NCI-H2227 (cell line): ENCODE data around the gene PAQR5.
"Not testable (repeated sequence)": the region's sequence is repeated elsewhere in the genome, so short reads cannot be mapped to it uniquely, and the experiment has no call there.

Experiments
- DNase-seq: peaks from one replicate; lab custom pipeline; 2025; ENCODE audit not compliant: unreplicated experiment; lab: John Stamatoyannopoulos, UW

The PAQR5 gene

DNA sequence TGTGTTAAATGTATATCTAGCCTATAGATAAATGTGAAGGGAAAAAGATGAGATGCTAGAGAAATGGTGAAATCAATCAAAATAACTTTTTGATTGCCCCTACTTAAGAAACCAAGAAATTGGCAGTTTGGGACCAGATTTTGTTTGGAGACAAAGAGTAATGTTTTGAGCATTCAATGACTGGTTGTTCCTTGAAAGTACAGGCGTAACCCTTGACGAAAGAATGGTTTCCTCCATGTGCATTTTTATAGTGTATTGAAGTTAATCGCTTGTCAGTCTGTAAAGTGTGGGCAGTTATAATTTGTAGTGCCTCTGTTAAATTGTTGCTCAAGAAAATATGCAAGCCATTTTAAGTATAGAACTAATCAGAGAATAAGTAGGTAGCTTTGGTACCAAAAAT is 116.7 kb downstream of the PAQR5 start:
- DNase-seq, result no peak

DNA sequence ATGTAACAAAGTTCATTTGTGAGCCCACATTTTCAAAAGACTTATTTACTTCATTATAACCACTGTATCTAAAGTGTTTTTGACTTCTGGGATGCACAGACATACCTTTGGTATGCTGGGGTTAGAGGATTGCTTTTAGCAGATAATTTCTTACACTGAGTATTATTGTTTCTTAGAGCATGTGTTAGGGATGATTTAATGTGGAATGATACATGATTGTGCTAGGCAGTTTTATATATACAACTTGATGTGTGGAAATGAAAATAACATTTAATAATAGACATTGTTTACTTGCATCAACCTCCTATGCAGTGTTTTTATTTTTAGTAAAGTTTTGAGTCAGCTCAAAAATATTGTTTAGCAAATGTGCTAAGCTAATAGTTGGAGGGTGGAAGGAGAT is 118.9 kb downstream of the PAQR5 start:
- no peak for DNase-seq

DNA sequence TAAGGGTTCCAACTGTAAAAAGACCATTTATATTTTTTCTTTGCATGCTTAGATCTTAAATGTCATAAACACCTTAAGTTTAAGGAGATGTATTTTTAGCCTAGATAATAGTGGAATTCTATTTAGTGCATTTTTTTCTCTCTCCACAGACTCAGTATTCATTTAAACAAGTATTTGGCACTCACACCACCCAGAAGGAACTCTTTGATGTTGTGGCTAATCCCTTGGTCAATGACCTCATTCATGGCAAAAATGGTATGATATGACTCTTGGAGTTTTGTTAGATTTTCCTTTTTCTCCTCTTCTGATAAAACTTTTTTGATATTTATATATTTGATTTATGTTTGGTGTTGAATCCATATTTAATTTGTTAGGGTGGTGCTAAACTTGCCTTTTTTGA is 122.8 kb downstream of the PAQR5 start:
- DNase-seq, result no peak

DNA sequence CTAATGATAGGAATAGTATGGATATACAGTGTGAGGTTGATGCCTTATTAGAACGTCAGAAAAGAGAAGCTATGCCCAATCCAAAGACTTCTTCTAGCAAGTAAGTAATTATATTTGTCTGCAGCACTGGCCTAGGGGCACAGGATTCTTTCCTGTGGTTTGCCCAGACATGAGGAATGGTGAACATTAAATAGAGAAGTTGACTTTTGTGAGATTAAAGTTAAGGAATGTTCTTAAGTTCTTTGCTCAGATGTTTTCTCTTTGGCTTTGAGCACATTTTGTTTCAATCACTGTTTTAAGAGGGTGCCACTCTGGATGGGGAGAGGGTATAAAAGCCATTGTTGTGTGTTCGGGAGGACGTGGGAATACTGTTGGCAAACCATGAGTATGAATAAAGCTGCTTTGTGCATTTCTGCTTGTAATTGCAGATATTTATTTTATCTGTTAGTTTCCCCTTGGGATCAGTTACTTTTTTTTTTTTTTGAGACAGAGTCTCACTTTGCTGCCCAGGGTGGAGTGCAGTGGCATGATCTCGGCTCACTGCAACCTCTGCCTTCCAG is 123.7 kb downstream of the PAQR5 start:
- DNase-seq, result no peak

DNA sequence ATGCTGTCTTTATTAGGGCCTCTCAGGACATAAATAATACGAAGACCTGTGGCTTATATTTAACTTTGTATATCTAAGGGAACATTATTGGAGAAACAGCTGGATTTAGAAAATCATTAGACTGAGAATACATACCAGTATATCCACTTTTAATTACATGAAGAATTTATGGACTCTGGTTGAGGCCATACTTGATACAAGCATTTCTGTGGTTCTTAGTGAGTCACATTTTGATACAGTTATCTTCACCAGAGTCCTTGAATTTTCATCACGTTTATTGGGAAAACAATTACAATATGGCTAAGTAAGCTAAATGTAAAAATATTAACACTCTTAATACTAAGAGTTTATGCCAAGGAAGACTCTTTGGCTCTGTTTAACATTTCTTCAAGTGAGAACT is 125.3 kb downstream of the PAQR5 start:
- DNase-seq, result no peak

DNA sequence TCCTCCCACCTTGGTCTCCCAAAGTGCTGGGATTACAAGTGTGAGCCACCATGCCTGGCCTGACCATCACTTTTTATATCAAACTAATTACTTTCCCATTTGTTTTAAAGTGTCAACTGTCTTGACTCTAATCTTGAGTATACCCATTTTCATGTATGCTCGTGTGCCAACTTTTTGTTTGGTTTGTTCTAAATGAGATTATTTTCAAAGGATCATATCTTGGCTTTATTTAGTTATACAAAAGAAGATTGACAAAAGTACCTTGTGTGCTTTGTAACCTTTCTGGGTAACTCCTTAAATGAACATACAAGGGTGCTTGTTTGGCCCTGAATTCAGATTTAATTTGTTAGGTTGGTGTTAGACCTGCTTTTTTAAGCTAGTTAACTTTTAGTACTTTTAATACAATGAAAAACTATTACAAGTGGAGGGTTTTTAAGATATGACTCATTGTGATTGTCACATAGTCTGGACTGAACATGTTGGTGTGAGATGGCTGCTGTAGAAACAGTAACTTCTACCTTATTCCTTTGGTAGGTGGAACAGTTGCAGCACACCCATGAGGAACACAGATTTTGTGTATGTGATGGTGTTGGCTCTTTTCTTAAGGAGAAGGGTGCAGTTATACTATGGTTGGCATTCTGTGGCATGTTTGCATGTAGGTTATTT is 126.2 kb downstream of the PAQR5 start:
- DNase-seq, result no peak

DNA sequence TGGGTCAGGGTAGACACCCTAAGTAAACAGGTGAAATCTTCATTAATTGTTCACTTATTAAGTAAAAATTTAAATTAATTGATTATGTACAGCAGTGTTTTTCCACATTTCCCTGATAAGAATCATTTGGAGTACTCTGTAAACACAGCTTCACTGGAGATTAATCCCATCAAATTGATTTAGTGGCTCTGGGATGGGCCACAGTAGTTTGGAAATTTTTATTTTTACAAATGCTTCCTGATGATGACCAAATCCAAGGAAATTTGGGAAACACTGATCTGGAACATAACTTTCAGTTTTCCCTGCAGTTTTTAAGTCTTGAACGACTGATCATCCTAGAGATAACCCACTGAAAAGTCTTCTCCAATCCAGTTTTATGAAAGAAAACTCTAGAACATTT is 135.1 kb downstream of the PAQR5 start:
- no peak for DNase-seq

DNA sequence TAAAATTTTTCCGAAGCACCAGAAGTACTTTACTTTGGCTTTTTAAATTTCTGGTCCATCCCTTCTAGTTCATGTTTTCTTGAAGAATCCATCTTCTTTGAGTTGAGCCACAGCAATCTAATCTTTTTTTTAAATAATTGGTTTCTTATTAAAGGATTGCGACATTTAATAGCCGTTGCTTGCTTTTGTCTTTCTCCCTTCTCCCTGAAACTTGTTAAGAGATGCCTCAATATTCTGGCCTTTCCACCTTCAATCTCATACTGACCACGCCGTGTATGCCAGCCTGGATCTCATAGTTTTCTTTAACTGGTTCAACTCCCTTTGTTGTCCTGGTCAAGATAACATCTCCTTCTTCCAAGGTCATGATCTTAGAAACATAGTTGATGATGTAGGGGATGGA is 135.5 kb downstream of the PAQR5 start:
- no peak for DNase-seq

DNA sequence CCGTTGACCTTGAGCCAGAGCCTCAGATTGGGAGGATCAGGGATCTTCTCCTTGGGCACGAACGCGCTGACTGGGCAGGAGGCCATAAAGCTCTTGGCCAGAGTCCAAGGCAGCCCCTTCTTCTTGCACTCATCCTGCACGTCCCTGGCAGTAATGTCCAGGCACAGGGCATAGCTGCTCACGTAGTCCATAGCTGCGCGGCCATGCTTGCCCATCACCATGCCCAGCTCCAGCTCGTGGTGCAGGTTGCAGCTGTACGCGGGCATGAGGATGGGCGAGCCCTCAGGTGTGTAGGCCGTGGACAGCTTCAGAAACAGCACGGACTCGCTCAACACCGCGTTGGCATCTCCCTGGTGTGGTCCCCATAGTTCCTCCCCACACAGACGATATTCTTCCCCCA is 136.0 kb downstream of the PAQR5 start:
- no peak for DNase-seq

DNA sequence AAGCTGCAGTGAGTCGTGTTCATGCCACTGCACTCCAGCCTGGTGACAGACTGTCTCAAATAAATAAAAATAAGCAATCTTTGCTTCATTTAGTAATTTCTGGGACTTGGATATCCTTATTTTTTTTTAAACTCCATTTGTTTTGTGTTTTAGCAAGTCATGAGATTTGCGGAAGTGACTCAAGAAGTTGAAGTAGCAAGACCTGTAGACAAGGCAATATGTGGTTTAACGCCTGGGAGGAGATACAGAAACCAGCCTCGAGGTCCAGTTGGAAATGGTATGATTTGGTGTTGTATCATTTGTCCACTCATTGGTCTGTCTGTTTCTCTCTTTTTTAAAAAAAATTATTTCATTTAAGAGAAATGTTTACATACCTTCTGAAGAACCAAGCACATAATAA is 137.3 kb downstream of the PAQR5 start:
- no peak for DNase-seq

DNA sequence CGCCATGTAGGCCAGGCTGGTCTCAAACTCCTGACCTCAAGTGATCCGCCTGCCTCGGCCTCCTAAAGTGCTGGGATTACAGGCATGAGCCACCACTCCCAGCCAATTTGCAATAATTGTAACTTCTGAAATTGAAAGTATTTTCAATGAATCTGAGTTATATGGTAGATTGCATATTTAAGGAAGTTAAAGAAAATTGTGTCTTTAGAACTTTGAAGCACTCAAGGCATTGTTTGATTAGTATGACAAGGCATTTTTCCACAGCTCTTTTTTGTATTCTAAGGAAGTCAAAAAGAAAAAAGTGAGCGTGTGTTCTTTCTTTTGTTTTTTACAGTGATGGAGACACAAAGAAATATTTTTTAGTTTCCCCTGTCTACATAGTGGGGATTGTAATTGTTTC is 138.2 kb downstream of the PAQR5 start:
- DNase-seq, result no peak

DNA sequence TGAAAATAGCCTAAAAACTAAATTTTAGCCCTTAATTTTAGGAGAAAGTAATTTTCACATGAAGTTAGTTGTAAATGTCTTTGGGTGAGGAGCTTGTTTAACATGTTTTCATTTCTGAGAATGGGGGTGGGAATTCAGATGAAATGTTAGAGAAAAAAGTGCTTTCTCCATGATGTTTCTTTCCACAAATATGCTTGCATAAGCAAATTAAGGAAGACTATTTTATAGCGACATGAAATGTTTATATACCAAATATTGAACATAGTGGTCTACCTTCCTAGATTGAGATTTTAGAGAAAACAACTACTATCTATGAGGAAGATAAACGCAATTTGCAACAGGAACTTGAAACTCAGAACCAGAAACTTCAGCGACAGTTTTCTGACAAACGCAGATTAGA is 140.9 kb downstream of the PAQR5 start:
- DNase-seq, result no peak

DNA sequence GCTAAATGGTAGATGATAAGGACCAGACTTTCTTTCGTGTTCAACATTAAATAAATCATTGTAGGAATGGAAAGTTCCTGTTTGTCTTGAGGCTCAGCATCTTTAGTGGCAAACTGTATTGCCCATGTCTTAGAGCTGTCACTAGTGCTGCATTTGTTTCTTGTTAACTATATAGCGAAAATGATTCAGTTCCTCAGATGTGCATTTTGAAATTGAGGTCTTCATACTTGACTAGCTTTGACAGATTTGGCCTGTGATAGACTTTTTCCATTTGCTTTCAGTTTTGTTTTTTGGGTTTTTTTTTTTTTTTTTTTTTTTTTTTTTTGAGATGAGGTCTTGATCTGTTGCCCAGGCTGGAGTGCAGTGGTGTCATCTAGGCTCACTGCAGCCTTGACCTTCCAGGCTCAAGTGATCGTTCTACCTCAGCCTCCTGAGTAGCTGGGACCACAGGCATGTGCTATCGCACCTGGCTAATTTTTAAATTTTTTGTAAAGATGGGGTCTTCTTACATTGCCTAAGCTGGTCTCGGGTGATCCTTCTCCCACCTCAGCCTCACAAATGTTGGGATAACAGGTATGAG is 144.4 kb downstream of the PAQR5 start:
- DNase-seq, result no peak

DNA sequence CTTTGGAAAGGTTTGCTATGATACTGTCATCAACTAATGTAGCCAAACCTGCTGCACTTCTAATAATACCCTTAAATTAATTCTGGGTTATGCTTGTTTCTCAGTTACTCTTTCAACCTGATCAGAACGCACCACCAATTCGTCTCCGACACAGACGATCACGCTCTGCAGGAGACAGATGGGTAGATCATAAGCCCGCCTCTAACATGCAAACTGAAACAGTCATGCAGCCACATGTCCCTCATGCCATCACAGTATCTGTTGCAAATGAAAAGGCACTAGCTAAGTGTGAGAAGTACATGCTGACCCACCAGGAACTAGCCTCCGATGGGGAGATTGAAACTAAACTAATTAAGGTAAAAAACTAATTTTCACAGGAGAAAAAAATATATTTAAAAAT is 146.0 kb downstream of the PAQR5 start:
- DNase-seq, result no peak

DNA sequence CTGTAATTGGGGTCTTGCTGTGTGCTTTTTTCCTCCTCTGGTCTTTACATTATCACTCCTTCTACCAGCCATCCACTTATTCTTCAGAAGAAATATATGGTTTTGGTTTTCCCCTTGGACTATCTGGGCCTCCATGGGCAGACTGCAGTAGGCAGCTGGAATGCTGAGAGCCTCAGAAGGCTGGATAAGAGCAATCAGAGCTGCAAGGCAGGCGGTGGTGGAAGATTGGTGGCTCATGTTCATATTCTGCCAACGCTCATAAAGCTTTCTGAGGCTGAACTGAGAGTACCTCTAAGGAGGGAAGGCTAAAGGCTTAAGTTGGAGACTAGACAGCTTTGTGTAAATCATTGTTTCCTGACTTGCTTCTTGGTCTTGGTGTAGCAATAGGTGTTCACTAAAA is 148.2 kb downstream of the PAQR5 start:
- DNase-seq, result no peak

DNA sequence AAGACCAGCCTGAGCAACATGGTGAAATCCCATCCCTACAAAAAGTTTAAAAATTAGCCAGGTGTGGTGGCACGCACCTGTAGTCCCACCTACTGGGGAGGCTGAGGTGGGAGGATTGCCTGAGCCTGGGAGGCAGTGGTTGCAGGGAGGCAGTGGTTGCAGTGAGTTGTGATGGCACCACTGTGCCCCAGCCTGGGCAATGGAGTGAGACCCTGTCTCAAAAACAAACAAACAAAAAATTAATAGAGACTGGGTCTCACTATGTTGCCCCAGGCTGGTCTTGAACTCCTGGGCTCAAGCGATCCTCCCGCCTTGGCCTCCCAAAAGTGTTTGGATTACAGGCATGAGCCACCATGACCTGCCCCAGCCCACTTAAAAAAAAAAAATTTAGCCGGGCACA is 151.5 kb downstream of the PAQR5 start:
- not testable (repeated sequence) for DNase-seq

DNA sequence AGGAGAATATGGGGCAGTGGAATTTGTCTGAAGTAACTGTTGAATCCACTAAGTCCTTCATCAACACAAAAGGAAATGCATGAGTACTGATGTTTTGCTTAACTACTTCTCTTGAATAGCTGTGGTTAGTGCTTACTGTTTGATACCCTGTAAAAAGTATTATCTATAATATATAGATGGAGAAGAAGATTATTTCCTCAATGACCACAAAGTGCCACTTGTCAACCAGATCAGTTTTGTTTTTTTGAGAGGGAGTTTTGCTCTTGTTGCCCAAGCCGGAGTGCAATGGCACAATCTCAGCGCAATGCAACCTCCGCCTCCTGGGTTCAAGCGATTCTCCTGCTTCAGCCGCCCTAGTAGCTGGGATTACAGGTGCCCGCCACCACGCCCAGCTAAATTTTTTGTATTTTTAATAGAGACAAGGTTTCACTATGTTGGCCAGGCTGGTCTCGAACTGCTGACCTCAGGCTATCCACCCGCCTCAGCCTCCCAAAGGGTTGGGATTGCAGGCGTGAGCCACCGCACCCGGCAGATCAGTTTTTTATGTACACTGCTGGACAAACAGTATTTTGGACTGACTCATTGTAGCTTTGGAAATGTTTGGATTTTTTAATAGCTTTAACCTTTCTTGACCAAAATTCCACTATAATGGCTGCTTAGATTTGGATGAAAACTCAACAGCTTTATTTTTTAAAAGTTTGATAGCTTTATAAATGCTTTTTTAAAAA is 152.4 kb downstream of the PAQR5 start:
- DNase-seq, result no peak

DNA sequence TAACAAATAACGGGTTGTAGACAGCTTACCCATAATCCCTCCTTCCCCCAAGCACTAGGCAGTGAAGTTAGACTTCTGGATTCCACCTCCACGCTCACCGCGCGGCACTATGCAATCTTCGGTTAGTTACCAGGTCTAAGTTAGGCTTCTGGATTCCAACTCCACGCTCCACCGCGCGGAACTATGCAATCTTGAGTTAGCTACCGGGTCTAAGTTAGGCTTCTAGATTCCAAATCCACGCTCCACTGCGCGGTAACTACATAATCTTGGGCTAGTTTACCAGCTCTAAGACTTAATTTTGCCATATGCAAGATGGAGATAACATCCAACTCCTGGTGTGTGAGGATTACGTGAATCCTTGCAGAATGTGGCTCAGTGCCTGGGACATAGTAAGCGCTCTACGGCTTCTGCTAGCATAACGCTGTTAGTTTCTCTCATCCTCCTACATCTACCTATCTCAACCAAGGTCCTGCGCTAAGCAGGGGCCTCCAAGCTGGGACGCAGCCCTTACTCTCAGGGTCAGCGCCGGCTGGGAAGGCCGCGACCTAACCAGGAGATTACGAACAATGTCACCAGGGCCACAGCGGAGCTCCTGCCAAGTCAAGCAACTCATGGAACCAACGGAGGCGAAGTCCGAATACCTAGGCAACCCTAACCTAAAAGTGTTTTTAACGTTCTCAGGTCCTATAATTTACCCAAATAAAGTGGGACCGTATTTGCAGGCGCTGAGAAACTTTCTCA is 153.4 kb downstream of the PAQR5 start:
- DNase-seq, result no peak

DNA sequence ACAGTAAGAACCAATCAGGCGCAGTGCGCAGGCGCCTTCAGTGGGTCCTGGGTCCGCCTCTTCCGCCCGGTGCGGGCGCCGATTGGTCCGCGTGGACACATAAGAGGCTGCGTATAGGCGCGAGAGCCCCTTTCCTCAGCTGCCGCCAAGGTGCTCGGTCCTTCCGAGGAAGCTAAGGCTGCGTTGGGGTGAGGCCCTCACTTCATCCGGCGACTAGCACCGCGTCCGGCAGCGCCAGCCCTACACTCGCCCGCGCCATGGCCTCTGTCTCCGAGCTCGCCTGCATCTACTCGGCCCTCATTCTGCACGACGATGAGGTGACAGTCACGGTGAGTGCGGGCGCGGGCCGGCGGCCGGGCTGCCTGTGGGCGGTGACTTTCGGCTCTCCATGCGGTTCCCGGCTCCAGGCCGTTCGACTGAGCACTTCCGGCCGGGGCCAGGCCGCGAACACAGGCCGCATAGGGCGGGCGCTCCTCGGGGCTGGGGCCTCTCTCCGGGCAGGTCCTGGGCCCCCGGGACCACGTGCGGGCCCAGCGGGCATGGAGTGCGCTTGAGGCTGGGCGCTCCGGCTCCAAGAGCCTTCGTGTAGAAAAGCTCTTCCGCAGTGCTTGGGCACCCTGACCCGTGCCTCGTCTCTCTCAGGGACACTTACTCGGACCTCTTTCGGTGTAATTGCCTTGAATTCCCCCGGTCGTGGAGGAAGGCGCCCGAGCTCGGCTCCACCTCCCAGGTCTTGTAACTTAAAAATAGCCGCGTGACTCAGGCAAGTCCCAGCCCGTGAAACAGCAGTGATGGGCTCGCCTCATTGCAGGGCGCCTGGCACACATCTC is 154.2 kb downstream of the PAQR5 start, which contains the start of gene RPLP1:
RPLP1 (plus strand) TSS at position 127 of the 830 bp plus-strand sequence; CDS start at position 258, 131 bp downstream.
- peak; percentile 93 for DNase-seq

DNA sequence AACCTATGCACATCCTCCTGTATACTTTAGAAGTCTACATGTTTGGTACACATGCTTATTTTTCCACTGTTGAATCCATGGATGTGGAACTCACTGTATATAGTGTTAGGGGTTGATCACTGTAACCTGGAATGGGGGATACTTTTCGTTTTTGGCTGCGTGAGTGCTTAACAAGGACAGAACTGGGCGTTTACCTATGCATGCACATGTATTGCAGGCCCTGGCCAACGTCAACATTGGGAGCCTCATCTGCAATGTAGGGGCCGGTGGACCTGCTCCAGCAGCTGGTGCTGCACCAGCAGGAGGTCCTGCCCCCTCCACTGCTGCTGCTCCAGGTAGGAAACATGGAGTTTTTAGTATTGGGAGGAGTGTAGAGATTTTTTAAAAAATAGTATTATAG is 156.2 kb downstream of the PAQR5 start:
- no peak for DNase-seq
